OCI-LY1 (cell line): ENCODE data around the gene BBC3.

Experiments
- CTCF ChIP-seq: fragments of 200-600 bp; sonication (generic), shearing (Covaris generic); IDR thresholded peaks from 2 replicates; pipeline ENCODE4 v1.5.1; 2017; ENCODE audit warnings: mild to moderate bottlenecking, antibody characterized with exemption, low read length, moderate library complexity, mixed read lengths
- EZH2 ChIP-seq: fragments of 200-600 bp; sonication (generic), shearing (Covaris generic); IDR thresholded peaks from 2 replicates; pipeline ENCODE4 v1.8.0; 2017; ENCODE audit warnings: borderline replicate concordance, mixed run types, mild to moderate bottlenecking, antibody characterized with exemption, low read length, moderate library complexity, mixed read lengths

- TF ChIP-seq CTCF (no peak), EZH2 (no peak)
Observed at GRCh38 chr19:47255879-47256692, 25.1 kb upstream of the BBC3 start, which contains the start of gene CCDC9.
